ENCODE results near the gene TNFRSF1A.

Gene TNFRSF1A

DNA sequence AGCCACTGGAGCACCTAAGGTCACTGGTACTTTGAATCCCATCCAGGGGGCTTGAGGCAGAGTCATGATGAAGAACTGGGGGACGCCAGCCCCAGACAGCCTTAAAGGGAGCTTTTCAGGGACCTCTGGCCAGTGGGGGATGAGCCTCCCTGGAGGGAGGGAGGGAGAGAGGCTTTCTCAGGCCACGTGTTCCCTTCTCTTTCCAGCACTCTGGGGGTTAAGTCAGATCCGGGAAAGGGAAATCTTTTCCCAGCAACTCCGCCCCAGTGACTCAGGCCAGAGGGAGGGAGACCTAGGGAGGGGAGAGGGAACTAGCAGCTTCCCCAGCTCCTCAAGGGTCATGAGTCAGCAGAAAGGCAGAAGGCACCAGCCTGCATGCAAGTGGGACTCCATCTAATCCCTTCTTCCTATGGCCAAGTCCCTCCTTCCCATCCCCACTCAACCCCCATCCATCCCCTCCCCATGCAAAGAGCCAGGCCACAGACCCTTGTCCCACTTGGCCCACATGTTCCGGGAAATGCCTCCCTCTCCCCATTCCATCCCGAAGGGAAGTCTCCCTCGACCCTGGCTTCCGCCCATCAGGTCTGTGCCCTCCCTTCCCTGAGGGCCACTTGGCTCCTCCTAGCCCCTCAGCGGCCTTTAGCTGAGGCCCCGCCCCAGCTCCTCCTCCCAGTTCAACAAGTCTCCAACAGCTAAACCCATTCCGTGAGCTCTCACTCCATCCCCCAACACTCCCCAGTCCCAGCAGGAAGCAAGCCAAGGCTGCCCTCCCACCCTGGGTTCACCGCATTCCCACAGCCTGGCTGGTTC lies 5.6 kb downstream of the TNFRSF1A start:
- peak; percentile 93 for DNase-seq

DNA sequence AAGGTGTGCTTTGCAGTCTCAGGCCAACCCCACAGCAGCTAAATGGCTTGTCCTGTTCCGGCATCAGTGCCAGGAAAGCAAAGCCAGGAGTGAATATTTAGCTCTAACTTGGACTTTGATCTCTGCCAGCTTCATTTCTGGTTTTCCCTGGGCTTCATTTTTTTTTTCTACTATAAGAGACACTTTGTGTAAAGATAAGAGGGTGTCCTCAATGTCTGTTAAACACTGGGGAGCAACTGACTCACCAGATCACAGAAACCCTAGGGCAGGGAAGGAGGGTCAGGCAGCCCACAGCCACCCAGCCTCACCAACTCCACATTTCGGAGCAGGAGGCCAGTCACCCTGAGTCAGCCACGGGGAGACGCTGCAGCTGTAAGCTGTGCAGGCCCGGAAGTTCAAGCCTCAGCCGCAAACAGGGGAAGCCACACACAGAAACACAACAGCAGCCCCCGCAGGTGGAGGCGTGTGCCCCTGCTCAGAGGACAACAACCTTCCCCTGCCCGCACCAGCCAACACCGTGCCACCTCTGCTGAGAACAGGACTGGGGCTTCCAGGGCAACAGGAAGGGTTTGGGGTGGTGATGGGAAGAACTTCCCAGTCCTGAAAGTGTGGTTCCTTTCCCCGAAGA lies 6.3 kb downstream of the TNFRSF1A start:
- peak; percentile 77 for DNase-seq

DNA sequence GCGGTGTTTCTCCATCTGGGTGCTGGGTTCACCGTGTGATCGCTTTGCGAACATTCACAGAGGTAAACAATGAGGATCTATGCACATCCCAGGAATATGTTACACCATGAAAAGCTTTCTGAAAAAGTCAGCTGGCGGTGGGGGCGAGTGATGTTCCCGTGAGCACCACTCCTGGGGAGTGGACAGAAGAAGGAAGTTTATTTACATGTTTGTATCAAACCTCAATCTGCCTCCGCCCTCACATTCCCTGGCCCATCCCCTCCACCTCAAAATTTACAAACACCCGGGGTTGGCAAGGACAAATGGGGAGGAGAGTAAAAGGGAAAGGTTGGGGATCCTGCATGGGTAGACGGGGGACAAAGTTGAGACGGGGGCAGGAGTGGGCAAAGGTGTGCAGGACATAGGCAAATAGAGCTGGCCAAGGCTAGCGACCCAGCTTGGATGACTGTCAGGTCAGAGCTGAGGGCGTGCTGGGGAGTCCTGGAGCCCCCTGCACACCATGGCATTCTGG lies 6.9 kb downstream of the TNFRSF1A start:
- DNase-seq, result no peak

DNA sequence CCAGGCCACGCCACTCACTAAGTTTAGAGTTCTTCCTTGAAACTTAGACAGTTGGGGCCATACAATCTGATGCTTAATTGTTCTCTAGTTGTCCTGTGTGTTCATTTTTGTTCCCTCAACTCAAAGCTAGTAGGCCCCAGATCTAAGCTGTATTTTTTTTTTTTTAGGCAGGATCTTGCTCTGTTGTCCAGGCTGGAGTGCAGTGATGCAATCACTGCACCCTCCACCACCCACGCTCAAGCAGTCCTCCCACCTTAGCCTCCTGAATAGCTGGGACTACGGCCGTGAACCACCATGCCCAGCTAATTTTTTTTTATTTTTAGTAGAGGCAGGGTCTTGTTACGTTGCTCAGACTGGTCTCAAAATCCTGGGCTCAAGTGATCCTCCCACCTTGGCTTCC lies 7.5 kb downstream of the TNFRSF1A start:
- DNase-seq, result no peak

DNA sequence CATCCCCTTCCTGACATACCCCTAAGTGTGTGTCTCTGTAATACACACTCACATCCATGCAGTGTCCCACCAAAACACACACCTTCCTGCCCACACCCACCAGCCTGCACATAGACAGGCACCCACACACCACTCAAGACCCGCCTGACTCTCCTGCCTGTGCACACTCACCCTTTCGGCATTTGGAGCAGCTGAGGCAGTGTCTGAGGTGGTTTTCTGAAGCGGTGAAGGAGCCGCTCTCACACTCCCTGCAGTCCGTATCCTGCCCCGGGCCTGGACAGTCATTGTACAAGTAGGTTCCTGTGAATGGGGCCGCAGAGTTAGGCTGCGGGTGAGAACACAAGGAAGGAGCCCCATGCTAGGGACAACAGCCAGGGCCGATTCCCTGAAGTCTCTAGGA lies 8.3 kb downstream of the TNFRSF1A start:
- no peak for DNase-seq

DNA sequence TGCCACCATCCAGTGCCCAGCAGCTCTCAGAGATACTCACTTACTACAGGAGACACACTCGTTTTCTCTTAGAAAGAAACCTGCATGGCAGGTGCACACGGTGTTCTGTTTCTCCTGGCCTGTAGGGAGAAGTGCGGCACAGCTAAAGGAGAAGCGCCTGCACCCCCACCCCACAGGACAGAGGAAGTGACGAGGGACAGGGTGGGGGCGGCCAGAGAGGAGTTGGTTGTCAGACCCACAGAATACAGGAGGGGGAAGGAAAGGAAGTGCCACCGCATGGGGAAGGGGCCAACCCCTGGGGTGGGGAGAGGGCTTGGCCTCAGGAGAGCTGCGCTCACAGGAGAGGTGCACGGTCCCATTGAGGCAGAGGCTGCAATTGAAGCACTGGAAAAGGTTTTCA lies 8.8 kb downstream of the TNFRSF1A start:
- no peak for DNase-seq

DNA sequence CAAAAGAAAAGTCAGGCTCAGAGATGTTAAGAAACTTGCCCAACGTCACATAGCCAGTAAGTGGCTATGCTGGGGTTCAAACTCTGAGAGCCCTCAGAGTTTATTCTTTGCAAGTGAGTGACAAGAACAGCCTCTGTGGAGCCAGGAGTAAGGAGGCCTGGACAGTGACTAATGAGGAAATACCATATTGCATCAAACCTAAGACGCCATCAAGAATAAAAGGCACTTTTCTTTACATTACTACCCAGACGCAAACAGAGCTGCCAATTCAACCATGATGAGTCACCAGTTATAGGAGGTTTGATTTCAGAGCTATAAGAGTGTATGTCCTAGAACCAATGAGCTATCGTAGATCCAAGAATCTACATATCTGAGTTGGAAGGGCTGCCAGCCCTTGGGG lies 9.4 kb downstream of the TNFRSF1A start:
- DNase-seq, result no peak

DNA sequence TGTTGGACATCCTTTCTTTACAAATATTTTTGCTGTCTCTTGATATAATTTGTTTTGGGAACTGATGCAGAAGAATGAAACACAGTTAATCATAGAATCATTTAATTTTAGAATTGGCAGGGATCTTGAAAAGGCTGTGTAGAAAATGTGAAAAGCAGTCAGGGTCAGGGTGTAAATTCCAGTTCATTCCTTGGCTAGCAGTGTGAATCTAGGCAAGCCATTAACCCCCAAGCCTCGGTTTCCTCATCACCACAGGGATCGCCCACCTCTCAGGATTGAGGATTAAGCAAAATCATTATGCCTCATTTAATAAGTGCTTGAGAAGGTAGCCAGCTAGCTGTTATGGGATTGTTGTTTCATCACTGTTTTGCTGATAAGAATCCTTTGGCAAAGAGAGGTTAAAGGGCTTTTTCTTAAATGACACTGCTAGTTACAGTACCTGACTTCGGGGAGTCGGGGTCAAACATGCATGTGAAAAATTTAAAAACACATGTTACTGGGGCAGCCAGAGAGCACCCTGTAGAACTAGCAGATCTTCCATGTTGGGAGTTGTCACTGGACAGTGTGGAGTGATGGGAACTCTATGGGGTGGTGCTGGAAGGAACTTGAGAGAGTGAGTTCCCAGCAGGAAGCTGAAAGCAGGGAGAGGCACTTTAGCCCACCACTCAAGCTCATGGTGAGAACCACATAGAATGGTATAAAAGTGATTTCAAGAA lies 10.7 kb downstream of the TNFRSF1A start:
- no peak for DNase-seq

DNA sequence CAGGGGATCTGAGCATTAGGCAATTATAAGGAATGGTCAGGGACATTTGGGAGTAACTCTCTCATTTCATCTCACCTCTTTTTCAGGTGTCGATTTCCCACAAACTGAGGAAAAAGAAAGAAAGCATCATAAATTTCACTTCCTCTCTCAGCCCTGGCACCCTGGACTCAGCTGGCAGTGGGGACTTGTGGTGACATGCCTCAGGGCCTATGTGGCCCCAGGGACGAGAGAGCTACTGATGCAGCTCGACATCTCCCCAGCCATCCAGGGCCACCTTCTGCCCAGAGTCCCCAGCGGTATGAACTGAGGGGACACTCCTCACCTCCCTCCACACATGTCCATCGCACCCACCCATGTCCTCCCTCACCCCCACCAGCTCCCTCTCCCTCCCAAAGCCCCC lies 11.7 kb downstream of the TNFRSF1A start:
- no peak for DNase-seq

DNA sequence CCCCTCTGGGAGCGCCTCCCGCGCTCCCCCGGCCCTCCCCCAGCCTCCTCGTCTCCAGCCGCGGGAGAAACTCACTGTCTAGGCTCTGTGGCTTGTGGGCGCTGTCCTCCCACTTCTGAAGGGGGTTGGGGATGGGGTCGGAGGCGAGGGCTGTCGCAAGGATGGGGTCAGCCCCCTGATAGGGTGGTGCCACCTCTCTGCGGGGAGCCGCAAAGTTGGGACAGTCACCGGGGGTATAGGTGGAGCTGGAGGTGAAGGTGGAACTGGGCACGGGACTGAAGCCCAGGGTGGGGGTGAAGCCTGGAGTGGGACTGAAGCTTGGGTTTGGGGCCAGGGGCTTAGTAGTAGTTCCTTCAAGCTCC lies 12.2 kb downstream of the TNFRSF1A start:
- DNase-seq, result no peak

DNA sequence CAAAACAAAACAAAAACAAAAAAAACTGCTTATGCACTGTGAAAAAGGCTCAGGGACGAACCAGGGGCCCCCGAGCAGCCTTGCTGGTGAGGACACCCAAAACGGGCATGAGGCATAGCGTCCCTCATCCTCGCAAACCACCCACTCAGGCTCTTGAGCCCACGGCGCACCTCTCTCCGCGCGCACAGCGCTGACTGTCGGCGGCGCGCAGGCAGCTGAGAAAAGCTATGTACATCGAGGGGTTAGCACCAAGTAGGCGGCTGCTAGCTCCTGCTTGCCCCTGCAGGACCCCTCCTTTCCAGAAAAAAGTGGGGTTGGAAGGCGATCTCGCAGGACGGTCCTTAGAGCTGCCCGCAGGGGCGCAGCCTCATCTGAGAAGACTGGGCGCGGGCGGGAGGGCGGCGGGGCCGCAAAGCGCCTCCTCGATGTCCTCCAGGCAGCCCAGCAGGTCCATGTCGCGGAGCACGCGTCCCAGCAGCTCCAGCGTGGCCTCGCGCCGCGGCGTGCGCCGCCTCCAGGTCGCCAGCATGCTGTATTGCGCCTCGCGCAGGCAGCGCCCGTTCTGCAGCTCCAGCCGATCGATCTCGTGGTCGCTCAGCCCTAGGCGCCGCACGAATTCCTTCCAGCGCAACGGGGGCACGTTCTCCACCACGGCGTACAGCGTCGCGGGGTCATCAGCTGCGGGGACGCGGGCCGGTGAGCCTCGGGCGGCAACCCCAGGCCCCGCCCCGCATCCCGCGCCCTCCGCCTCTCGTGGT lies 12.8 kb downstream of the TNFRSF1A start:
- no peak for DNase-seq

DNA sequence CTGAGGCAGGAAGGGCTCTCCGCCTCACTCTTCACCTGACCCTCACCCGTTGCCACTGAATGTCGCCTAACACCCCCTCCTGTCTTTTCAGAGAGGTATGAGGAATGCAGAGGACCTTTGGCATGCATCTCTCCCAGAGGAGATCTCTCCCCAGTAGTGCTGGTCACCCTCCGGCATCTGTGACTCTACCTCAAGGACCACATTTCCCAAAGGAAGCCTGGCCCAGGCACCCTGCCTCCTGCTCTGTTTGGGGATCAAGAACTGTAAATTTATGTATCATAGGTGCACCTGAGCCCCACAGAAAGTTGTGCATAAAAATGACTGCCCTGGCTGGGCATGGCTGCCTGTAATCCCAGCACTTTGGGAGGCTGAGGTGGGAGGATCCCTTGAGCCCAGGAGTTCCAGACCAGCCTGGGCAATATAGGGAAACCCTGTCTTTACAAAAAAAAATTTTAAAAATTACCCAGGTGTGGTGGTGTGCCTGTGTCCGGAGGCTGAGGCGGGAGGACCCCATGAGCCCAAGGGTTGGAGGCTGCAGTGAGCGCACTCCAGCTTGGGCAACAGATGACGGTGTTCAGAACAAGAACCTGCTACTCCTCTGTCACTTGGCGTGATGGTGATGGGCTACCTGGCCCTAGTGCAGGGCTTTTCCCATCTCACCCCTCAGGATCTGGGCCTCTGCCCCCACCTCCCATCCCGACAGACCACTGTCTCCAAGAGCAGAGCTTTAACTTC lies 13.7 kb downstream of the TNFRSF1A start:
- DNase-seq, result no peak

DNA sequence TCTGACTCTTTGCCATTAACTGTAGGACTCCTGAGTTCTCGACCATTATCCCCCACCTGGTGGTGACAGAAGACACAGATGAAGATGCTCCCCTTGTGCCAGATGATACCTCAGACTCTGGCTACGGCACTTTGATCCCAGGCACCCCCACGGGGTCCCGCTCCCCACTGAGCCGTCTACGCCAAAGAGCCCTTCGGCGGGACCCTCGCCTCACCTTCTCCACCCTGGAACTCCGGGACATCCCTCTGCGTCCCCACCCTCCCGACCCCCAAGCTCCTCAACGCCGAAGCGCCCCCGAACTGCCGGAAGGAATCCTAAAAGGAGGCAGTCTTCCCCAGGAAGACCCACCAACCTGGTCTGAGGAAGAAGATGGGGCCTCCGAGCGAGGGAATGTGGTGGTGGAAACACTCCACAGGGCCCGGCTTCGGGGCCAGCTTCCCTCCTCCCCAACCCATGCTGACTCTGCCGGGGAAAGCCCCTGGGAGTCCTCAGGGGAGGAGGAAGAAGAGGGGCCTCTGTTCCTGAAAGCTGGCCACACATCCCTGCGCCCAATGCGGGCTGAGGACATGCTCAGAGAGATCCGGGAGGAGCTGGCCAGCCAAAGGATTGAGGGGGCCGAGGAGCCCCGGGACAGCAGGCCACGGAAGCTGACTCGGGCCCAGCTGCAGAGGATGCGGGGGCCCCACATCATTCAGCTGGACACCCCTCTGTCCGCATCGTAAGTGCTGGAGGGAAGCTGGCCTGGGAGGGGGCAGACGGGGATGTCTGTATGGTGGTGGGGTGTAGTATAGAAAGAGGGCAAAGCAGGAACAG lies 14.4 kb downstream of the TNFRSF1A start:
- DNase-seq, result no peak

DNA sequence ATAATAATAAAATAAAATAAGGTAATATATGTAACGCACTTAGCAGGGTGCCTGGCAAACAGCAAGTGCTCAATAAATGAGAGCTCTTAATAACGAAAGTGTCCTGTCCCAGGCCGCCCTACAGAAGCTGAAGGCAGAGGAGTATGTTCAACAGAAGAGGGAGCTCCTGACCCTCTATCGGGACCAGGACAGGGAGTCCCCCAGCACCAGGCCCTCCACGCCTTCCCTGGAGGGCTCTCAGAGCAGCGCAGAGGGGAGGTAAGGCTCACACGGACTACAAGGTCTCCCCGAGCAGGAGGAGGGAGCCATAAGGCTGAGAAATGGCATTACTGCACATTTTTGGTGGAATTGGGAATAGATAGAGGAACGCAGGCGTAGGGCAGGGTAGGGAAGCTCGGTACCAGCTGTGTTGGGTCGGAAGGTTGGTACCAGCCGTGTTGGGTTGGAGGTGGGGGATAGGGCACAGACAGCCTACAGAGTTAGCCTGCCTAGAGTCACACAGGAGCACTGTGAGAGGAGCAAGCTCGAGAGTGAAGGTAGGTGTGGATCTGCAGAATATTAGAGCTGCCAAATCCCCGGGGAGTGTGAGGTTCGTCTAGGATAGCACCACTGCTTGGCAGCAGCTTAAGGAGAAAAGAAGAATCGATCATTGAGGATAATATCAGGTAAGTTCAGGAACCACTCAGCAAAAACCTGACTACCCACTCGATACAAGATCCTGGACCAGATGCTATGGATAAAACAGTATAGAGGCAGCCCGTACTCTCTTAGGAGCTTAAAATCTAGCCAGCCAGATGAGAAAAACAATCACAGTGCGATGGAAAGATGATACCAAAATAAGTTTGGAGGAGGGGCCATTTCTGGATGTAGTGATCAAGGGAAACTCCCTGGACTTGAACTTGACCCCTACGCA lies 15.3 kb downstream of the TNFRSF1A start:
- DNase-seq, result peak; percentile 51

DNA sequence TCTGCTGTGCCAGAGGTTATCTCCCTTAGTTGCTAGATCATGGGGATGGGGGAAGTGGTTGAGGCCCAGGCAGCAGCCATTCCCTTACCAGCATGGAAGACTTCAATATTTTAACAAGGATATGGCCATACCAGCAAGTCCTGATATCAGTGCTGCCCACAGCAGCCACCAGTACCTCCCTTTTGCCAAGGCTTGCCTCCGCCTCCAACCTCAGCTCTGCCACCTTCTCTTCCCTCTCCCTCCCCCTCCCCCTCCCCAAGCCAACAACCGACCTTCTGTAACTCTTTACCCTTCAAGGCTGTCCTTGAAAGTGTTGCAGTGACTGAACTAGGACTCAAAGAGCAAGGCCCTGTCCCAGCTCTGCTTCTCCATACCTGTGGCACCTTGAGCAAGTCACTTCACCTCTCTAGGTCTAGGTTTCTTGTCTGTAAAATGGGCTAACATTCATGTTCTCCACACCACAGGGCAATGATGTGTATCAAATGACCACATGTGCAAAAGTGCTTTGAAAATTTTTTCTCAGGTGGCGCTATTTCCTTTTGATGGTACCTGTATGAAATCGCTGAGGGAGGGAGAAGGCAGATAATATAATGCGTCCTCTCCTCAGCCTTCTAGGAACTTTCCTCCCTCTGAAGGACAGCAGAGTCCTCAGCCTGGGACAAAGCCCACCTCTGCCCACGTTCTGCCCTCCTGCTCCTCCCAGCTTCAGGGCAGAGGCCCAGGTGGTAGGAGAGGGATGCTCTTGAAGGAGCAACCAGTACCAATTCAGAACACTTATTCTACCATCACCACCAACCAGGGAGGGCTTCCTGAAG lies 16.7 kb downstream of the TNFRSF1A start:
- no peak for DNase-seq

DNA sequence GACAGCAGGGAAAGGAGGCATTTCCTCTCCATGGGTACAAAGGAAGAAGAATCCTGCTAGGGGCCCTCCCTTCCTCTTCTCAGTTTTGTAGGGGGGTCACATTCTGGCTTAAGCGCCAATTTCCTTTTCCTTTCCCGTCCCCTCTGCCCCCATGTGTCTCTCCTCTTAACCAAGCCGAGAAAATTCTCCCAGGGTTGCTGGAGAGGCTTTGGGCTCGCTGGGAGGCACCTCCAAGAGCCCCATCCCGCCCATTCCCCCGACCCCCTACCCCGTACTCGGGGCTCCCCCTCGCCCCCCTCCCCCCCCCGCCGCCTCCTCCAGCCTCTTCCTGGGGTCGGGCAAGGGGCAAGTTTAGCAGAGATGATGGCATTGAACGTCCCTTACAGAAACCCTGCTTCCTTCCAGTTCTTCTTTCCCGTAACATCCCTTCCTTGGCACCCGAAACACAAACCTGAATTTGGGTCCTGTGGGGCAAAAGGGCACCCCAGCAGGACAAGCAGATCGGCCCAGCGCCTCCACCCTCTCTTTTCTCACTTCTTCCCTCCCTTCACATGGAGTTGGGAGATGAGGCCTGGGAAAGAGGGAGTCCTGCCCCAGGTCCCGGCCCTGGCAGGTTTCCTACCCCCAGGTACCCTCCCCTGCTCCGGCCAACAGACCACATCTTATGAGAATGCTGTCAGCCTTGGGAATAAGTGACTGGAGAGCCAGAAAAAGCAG lies 17.7 kb downstream of the TNFRSF1A start:
- DNase-seq, result no peak

DNA sequence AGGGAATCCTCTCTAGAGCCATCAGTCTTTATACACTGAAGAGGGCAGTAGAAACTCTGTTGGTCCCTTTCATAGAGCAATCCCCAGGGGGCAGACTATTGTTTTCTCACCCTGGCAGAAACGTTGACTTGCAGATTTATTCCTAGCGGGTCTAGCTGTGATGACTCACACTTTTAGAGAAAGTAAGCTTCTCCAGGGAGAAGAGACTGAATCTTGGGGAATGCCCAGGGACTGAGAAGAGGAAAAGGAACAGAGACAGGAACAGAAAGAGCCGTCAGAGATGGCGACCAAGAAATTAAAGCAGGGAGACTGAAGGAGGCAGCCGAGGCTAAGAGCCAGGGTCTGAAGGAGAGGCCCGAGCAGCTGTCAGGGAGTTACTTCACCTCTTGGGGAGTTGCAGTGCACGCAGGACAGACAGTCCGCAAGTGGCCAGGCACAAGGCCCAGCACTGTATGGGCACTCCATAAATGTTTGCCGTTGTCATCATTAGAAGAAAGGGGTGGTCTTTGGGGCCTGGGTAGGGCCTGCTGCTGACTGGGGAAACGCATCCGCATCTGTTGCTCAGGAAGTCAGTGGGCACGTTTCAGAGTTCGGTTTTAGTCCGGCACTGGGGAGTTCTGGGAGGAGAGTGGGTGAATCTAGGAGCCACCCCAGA lies 18.4 kb downstream of the TNFRSF1A start:
- DNase-seq, result peak; percentile 55

DNA sequence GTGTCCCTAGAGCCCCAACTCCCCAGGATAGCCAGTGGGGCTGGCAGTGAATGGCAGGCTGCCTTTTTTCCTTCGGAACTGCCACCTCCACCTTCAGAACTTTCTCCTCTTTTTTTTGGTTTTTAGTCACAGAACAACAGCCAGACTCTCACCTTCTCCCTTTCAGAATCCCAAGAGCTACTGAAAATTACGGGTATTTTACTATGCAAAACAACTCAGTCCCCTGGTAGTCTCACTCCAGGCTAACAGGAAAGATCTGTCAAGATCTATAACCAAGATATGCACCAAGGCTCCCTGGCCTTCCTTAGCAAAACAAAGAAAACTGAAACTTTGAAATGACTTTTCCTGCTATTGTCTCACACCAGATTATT lies 18.9 kb downstream of the TNFRSF1A start:
- no peak for DNase-seq
